ENCODE measurements around the gene DUS4L. TPM values are rescaled to one million over a fixed set of nuclear protein-coding genes. Genes with fewer than 3 reads are reported as not detected.

Gene DUS4L
- total RNA-seq, 4 donors from 2014 or later = 4.1 to 9.2 (median 7.7) TPM

GRCh38 chr7:107573537-107573936, 9.8 kb downstream of the DUS4L start:
- TF ChIP-seq, protein P1, sequence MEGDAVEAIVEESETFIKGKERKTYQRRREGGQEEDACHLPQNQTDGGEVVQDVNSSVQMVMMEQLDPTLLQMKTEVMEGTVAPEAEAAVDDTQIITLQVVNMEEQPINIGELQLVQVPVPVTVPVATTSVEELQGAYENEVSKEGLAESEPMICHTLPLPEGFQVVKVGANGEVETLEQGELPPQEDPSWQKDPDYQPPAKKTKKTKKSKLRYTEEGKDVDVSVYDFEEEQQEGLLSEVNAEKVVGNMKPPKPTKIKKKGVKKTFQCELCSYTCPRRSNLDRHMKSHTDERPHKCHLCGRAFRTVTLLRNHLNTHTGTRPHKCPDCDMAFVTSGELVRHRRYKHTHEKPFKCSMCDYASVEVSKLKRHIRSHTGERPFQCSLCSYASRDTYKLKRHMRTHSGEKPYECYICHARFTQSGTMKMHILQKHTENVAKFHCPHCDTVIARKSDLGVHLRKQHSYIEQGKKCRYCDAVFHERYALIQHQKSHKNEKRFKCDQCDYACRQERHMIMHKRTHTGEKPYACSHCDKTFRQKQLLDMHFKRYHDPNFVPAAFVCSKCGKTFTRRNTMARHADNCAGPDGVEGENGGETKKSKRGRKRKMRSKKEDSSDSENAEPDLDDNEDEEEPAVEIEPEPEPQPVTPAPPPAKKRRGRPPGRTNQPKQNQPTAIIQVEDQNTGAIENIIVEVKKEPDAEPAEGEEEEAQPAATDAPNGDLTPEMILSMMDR (IDR thresholded peaks at IDR 0.05) = no peak
- TF ChIP-seq POLR2A (IDR thresholded peaks at IDR 0.05) = no peak
- no peaks in the 10 kb centered on the region for H3K4me1 ChIP-seq
- no peaks in the 10 kb centered on the region for H3K27me3 ChIP-seq
- H3K4me3 ChIP-seq = no peak overlapping the region
- H3K36me3 ChIP-seq = no peaks in the 10 kb centered on the region
- no peaks in the 10 kb centered on the region for H3K9me3 ChIP-seq
- no peak for DNase-seq
- no peak overlapping the region for H3K27ac ChIP-seq

DNA sequence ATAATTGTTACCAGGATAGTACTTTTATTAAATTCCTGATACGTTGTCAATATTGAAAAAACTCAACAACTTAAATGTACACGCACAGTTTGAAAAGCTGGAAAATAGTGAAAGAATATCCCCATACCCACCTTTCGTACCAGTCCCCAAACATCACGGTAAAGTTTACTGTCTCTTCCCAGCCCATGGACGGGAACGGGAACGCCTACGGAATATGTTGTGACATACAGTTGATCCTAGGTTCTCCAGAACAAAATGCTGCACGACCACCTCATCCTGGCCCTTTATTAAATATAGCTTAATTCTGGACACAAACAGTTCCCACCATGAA, 15.7 kb downstream of the DUS4L start:
- Histone ChIP-seq H3K27me3 (no peaks in the 10 kb centered on the region), H3K9me3 (no peaks in the 10 kb centered on the region), H3K27ac (peak overlapping the region; percentile 79 to 92 (median 88)), H3K36me3 (peaks cover 0 to 3% (median 0%) of the 10 kb centered on the region in 3 donors), H3K4me3 (peak overlapping the region; percentile 66 to 87 (median 75)), H3K4me1 (peaks cover 0 to 10% (median 0%) of the 10 kb centered on the region in 4 donors)
- DNase-seq = no peak
- no peak for TF ChIP-seq POLR2A (IDR thresholded peaks at IDR 0.05)
- TF ChIP-seq, protein P1 (IDR thresholded peaks at IDR 0.05) = no peak

GRCh38 chr7:107579885-107580715, 16.3 kb downstream of the DUS4L start, which contains the start of gene BCAP29:
BCAP29 (plus strand) TSS chr7:107580246; CDS start chr7:107580773, 527 bp downstream.
- Histone ChIP-seq H3K4me3 (peak within 1 kb of the TSS; percentile 66 to 87 (median 75)), H3K27ac (peak within 1 kb of the TSS; percentile 79 to 92 (median 88)), H3K36me3 (peaks cover 0 to 3% (median 0%) of the 10 kb centered on the region in 3 donors), H3K4me1 (peaks cover 0 to 10% (median 0%) of the 10 kb centered on the region in 4 donors), H3K27me3 (no peaks in the 10 kb centered on the region), H3K9me3 (no peaks in the 10 kb centered on the region)
- peak; percentile 59 to 86 (median 84) for DNase-seq
- TF ChIP-seq, protein P1 (IDR thresholded peaks at IDR 0.05) = peak in 3 of 6 experiments; percentile 24 to 35 (median 30)
- peak; percentile 32 to 72 for TF ChIP-seq POLR2A (IDR thresholded peaks at IDR 0.05)

GRCh38 chr7:107580716-107581383, 17.1 kb downstream of the DUS4L start:
- Histone ChIP-seq H3K27ac (peak overlapping the region; percentile 79 to 92 (median 88)), H3K27me3 (no peaks in the 10 kb centered on the region), H3K36me3 (peaks cover 0 to 3% (median 0%) of the 10 kb centered on the region in 3 donors), H3K4me1 (peaks cover 0 to 10% (median 0%) of the 10 kb centered on the region in 4 donors), H3K9me3 (no peaks in the 10 kb centered on the region), H3K4me3 (peak overlapping the region; percentile 66 to 87 (median 75))
- TF ChIP-seq, protein P1 (IDR thresholded peaks at IDR 0.05) = no peak
- no peak for TF ChIP-seq POLR2A (IDR thresholded peaks at IDR 0.05)
- DNase-seq = no peak

DNA sequence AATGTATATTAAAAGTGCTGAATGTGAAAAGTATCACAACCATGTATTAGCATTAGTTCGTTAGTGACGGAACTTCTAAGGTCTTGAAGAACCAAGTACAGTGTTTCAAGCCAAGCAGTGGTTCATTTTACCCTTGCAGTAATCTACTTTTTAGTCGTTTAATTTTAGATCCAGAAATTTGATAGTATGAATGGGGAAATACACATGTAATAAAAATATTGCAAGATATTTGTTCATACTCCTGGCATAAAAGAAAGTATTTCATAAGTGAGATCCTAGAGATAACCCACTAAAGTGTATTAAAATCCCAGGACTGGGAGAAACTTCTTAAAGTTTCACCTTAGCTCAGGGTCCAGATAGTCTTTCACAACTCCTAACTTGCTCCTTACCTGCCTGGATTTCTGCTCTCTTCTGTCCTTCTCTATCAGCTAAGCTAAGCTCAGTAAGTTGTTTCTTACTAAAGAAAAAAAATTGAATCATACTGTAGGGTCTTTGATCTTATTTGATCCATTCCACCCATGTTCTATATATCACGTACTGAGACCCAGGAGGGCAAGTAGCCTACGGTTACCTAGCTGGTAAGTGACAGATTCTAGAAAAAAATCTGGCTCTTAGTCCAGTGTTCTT, 17.7 kb downstream of the DUS4L start:
- H3K27ac ChIP-seq = no peak overlapping the region
- H3K4me1 ChIP-seq = peaks cover 0 to 10% (median 0%) of the 10 kb centered on the region in 4 donors
- H3K4me3 ChIP-seq = peak overlapping the region in 1 of 4 donors; percentile 75

More for the DNA sequence above, 17.7 kb downstream of the DUS4L start:
- no peak for DNase-seq
- no peaks in the 10 kb centered on the region for H3K27me3 ChIP-seq
- H3K9me3 ChIP-seq = no peaks in the 10 kb centered on the region
- H3K36me3 ChIP-seq = peaks cover 0 to 3% (median 0%) of the 10 kb centered on the region in 3 donors
- TF ChIP-seq POLR2A (IDR thresholded peaks at IDR 0.05) = no peak
- TF ChIP-seq, protein P1 (IDR thresholded peaks at IDR 0.05) = no peak

All from Peyer's patch (tissue), 4 donors.